GM23338 (cell line): ENCODE data around the gene NDUFS5.
"Not testable (repeated sequence)": the region's sequence is repeated elsewhere in the genome, so short reads cannot be mapped to it uniquely, and the experiment has no call there.

Experiments
- CREB1 ChIP-seq: fragments of 250-450 bp; sonication (Bioruptor Pico); IDR thresholded peaks from 2 replicates; pipeline ENCODE4 v1.5.0; 2020; ENCODE audit warnings: low read depth, mild to moderate bottlenecking, moderate library complexity
- EZH2 ChIP-seq: fragments of 200-600 bp; sonication (generic); IDR thresholded peaks from one replicate; pipeline ENCODE4 v1.8.0; 2017; ENCODE audit warnings: antibody characterized with exemption, mild to moderate bottlenecking, low read depth; ENCODE audit not compliant: unreplicated experiment
- NANOG ChIP-seq: IDR thresholded peaks from 2 replicates; pipeline ENCODE4 v1.6.1; 2016; ENCODE audit warnings: antibody characterized with exemption, borderline replicate concordance
- POLR2AphosphoS5 ChIP-seq: IDR thresholded peaks from 2 replicates; pipeline ENCODE4 v1.6.1; 2016; ENCODE audit warnings: antibody characterized with exemption, low read depth
- STAT1 ChIP-seq: IDR thresholded peaks from one replicate; pipeline ENCODE4 v1.6.1; 2016; ENCODE audit warnings: antibody characterized with exemption; ENCODE audit not compliant: unreplicated experiment
- TF ChIP-seq, protein P1 (sequence below), 2 experiments: fragments of 200-600 bp in 1 of 2; sonication (generic) in 1 of 2; conservative IDR thresholded peaks; 2 replicates each; pipeline versions ENCODE4 v1.5.1 to v1.6.1; 2016 to 2017; ENCODE audit warnings: antibody characterized with exemption in 2 of 2, low read depth in 2 of 2, mild to moderate bottlenecking in 2 of 2, moderate library complexity in 1 of 2
- TF ChIP-seq, protein P2 (sequence below): IDR thresholded peaks from one replicate; pipeline ENCODE4 v1.6.1; 2018; ENCODE audit warnings: antibody characterized with exemption; ENCODE audit not compliant: unreplicated experiment
- TF ChIP-seq, protein P3 (sequence below): IDR thresholded peaks from 2 replicates; pipeline ENCODE4 v1.6.1; 2016; ENCODE audit warnings: antibody characterized with exemption

DNA sequence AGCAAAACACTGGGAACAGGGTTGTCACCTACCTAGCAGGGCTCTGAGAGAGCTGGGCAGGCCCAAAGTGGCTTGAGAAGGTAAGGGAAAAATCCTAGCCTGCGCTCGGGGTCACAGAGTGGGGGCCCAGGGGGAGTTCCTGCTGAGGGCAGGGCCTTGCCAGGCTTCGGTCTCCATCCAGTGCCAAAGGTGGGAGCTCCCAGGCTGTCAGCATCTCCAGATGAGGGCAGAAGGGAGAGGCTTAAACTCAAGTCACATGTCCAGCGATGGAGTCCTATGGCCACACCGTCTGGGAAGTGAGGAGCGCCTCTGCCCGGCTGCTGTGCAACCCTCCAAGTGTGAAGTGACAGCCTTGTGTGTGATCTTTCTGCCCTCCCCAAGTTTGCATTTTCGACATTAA lies 11.2 kb upstream of the NDUFS5 start:
- TF ChIP-seq, protein P1, sequence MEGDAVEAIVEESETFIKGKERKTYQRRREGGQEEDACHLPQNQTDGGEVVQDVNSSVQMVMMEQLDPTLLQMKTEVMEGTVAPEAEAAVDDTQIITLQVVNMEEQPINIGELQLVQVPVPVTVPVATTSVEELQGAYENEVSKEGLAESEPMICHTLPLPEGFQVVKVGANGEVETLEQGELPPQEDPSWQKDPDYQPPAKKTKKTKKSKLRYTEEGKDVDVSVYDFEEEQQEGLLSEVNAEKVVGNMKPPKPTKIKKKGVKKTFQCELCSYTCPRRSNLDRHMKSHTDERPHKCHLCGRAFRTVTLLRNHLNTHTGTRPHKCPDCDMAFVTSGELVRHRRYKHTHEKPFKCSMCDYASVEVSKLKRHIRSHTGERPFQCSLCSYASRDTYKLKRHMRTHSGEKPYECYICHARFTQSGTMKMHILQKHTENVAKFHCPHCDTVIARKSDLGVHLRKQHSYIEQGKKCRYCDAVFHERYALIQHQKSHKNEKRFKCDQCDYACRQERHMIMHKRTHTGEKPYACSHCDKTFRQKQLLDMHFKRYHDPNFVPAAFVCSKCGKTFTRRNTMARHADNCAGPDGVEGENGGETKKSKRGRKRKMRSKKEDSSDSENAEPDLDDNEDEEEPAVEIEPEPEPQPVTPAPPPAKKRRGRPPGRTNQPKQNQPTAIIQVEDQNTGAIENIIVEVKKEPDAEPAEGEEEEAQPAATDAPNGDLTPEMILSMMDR (conservative IDR thresholded peaks at IDR 0.05; ENCODE audit: low read depth in 2 of 2), result peak in 1 of 2 experiments; percentile 32; a peak in 1 of 4 replicates
- TF ChIP-seq POLR2AphosphoS5; CREB1 (CRISPR knock-in tag); EZH2; STAT1; NANOG: not testable (repeated sequence)
- TF ChIP-seq, protein P2, sequence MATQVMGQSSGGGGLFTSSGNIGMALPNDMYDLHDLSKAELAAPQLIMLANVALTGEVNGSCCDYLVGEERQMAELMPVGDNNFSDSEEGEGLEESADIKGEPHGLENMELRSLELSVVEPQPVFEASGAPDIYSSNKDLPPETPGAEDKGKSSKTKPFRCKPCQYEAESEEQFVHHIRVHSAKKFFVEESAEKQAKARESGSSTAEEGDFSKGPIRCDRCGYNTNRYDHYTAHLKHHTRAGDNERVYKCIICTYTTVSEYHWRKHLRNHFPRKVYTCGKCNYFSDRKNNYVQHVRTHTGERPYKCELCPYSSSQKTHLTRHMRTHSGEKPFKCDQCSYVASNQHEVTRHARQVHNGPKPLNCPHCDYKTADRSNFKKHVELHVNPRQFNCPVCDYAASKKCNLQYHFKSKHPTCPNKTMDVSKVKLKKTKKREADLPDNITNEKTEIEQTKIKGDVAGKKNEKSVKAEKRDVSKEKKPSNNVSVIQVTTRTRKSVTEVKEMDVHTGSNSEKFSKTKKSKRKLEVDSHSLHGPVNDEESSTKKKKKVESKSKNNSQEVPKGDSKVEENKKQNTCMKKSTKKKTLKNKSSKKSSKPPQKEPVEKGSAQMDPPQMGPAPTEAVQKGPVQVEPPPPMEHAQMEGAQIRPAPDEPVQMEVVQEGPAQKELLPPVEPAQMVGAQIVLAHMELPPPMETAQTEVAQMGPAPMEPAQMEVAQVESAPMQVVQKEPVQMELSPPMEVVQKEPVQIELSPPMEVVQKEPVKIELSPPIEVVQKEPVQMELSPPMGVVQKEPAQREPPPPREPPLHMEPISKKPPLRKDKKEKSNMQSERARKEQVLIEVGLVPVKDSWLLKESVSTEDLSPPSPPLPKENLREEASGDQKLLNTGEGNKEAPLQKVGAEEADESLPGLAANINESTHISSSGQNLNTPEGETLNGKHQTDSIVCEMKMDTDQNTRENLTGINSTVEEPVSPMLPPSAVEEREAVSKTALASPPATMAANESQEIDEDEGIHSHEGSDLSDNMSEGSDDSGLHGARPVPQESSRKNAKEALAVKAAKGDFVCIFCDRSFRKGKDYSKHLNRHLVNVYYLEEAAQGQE, result not testable (repeated sequence)
- TF ChIP-seq, protein P3, sequence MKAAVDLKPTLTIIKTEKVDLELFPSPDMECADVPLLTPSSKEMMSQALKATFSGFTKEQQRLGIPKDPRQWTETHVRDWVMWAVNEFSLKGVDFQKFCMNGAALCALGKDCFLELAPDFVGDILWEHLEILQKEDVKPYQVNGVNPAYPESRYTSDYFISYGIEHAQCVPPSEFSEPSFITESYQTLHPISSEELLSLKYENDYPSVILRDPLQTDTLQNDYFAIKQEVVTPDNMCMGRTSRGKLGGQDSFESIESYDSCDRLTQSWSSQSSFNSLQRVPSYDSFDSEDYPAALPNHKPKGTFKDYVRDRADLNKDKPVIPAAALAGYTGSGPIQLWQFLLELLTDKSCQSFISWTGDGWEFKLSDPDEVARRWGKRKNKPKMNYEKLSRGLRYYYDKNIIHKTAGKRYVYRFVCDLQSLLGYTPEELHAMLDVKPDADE, result not testable (repeated sequence)
